NT2/D1 (cell line): ENCODE measurements around the gene VWDE.
"Not testable (repeated sequence)": the region's sequence is repeated elsewhere in the genome, so short reads cannot be mapped to it uniquely, and the experiment has no call there.

Experiments used
- DNase-seq: peaks from one replicate; pipeline ENCODE4 v3.0.0-alpha.2; 2011; ENCODE audit warnings: low read depth, low spot score
- H3K27me3 ChIP-seq: 2 replicates; pipeline ENCODE4 v1.6.0; 2011; ENCODE audit warnings: mild to moderate bottlenecking; ENCODE audit not compliant: insufficient read length, insufficient read depth
- H3K36me3 ChIP-seq: 2 replicates; pipeline ENCODE4 v1.6.1; 2011; ENCODE audit warnings: mild to moderate bottlenecking, low read length, mixed read lengths; ENCODE audit not compliant: insufficient read depth, insufficient read length
- H3K4me1 ChIP-seq: 2 replicates; pipeline ENCODE4 v1.5.1; 2011; ENCODE audit not compliant: insufficient read depth, insufficient read length
- H3K4me3 ChIP-seq: 2 replicates; pipeline ENCODE4 v1.5.1; 2011; ENCODE audit warnings: low read depth; ENCODE audit not compliant: insufficient read length
- H3K9ac ChIP-seq: 2 replicates; pipeline ENCODE4 v1.6.0; 2011; ENCODE audit warnings: low read depth; ENCODE audit not compliant: insufficient read length
- H3K9me3 ChIP-seq: 2 replicates; pipeline ENCODE4 v1.5.1; 2011; ENCODE audit warnings: mild to moderate bottlenecking, low read length; ENCODE audit not compliant: insufficient read depth
- SUZ12 ChIP-seq: IDR thresholded peaks from 2 replicates; pipeline ENCODE4 v1.6.1; 2011; ENCODE audit not compliant: insufficient read length, insufficient read depth; ENCODE audit errors: extremely low read depth
- YY1 ChIP-seq: IDR thresholded peaks from 2 replicates; pipeline ENCODE4 v1.6.1; 2011; ENCODE audit not compliant: insufficient read length, insufficient read depth
- ZNF274 ChIP-seq: IDR thresholded peaks from 2 replicates; pipeline ENCODE4 v1.6.1; 2011; ENCODE audit warnings: mild to moderate bottlenecking, low read depth, low read length

VWDE gene

DNA sequence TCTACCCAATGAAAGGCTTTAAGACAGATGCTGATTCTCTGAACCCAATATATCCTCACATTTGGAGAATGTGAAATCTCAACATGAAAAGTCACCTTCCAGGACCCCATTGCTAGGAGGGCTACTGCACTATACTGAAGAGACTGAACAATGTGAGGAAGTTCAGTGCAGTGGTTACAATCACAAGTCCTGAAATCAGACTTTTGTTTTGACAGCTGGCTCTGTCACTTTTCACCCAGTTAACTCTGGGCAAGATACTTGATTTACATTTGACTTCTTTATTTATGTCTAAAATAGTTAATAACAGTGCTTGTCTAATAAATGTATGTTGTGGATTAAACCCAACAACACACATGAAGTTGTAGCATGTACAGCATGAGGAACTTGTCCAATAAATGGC is 14.8 kb upstream of the VWDE start:
- Histone ChIP-seq H3K4me3 (no peak overlapping the region), H3K27me3 (no peaks in the 10 kb centered on the region), H3K9ac (no peak overlapping the region), H3K9me3 (no peaks in the 10 kb centered on the region), H3K4me1 (no peaks in the 10 kb centered on the region), H3K36me3 (no peaks in the 10 kb centered on the region)
- DNase-seq = no peak
- TF ChIP-seq ZNF274 (no peak), SUZ12 (no peak), YY1 (no peak)

DNA sequence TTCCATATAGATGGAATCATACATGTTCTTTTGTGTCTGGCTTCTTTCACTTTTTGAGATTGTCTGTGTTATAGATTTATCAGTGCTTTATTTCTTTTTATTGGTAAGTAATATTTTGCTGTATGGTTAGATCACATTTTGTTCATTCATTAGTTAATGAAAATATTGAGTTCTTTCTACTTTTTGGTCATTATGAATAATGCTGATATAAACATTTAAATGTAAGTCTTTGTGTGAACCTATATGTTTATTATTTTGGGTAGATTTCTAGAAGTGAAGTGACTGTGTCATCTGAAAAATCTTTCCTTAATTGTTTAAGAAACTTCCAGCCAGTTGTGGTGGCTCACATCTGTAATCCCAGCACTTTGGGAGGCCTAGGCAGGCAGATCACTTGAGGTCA is 11.4 kb upstream of the VWDE start:
- DNase-seq = no peak
- Histone ChIP-seq H3K4me3 (no peak overlapping the region), H3K4me1 (no peaks in the 10 kb centered on the region), H3K9me3 (no peaks in the 10 kb centered on the region), H3K9ac (no peak overlapping the region), H3K27me3 (no peaks in the 10 kb centered on the region), H3K36me3 (no peaks in the 10 kb centered on the region)
- no peak for TF ChIP-seq SUZ12

DNA sequence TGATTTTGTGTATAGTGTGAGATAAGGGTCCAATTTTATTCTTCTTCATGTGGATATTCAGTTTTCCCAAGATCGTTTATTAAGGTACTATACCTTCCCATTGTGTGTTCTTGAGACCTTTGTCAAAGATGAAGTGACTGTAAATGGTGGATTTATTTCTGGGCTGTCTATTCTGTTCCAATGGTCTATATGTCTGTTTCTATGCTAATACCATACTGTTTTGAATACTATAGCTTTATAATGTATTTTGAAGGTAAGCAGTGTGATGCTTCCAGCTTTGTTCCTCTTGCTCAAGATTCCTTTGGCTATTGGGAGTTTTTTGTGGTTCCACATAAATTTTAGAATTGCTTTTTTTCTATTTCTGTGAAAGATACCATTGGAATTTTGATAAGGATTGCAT is 8.7 kb upstream of the VWDE start:
- no peak overlapping the region for H3K9ac ChIP-seq
- no peak for DNase-seq

DNA sequence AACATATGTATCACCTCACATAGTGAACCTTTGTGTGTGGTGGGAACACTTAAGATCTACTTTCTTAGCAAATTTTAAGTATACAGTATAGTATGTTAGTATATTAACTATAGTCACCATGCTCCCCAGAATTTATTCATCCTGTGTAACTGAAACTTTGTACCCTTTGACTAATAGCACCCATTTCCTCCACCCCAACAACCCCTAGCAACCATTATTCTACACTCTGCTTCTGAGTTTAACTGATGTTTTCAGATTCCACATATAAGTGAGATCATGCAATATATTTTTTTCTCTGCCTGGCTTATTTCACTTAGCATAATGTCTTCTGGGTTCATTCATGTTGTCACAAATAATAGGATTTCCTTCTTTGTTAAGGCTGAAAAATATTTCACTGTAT is 6.9 kb upstream of the VWDE start:
- H3K4me3 ChIP-seq = no peak overlapping the region
- no peaks in the 10 kb centered on the region for H3K27me3 ChIP-seq
- H3K9ac ChIP-seq = no peak overlapping the region
- TF ChIP-seq ZNF274 (no peak), SUZ12 (no peak), YY1 (no peak)
- H3K36me3 ChIP-seq = no peaks in the 10 kb centered on the region
- no peak for DNase-seq
- no peaks in the 10 kb centered on the region for H3K4me1 ChIP-seq
- no peaks in the 10 kb centered on the region for H3K9me3 ChIP-seq

More for the DNA sequence above, 8.7 kb upstream of the VWDE start:
- no peaks in the 10 kb centered on the region for H3K27me3 ChIP-seq
- H3K36me3 ChIP-seq = no peaks in the 10 kb centered on the region
- no peaks in the 10 kb centered on the region for H3K9me3 ChIP-seq
- no peak overlapping the region for H3K4me3 ChIP-seq
- no peaks in the 10 kb centered on the region for H3K4me1 ChIP-seq
- TF ChIP-seq YY1 (no peak), SUZ12 (no peak), ZNF274 (no peak)

DNA sequence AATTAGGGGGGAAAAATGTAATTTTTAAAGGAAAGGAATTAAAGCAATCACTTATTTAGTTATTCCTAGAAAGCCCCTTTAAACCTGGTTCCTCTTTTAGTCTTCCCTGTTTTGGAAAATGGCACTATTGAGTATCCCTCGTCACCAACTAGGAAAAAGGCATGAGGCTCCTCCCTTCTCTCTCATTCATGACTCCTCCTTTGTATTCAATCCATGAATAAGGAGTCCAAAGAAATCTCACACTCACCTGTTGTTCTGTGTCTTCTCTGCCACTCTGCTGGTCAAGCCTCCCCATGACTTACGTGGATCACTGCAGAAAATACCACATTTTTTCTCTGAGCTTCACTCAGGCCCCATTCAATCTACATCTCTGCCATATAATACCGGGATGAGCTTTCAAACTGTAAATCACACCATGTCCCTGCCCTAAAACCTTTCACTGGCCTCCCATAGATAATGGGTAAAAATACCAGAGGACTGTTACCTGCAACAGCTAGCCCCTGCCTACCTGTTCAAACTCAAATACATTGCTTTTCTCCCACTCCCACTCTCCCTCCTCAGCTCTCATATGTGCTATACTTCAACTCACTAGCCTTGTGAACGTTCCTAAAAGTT is 5.5 kb upstream of the VWDE start:
- H3K9ac ChIP-seq = no peak overlapping the region
- H3K27me3 ChIP-seq = peaks cover 6% of the 10 kb centered on the region
- no peak for TF ChIP-seq YY1
- H3K4me3 ChIP-seq = no peak overlapping the region
- H3K4me1 ChIP-seq = no peaks in the 10 kb centered on the region
- no peaks in the 10 kb centered on the region for H3K9me3 ChIP-seq
- no peaks in the 10 kb centered on the region for H3K36me3 ChIP-seq
- DNase-seq = no peak

DNA sequence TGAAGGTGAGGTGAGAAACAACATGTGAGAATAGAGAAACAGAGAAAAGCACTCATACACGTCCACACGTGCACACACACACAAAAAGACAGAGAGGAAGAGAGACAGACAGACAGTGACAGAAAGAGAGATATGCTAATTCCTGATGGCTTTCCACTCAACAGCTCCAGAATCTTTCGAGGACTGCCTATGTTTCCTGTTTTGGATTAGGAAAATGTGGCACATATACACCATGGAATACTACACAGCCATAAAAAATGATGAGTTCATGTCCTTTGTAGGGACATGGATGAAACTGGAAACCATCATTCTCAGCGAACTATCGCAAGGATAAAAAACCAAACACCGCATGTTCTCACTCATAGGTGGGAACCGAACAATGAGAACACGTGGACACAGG is 4.0 kb upstream of the VWDE start:
- not testable (repeated sequence) for H3K9ac ChIP-seq, H3K4me1 ChIP-seq, H3K4me3 ChIP-seq, DNase-seq, H3K36me3 ChIP-seq, H3K9me3 ChIP-seq
- H3K27me3 ChIP-seq = peaks cover 11% of the 10 kb centered on the region

DNA sequence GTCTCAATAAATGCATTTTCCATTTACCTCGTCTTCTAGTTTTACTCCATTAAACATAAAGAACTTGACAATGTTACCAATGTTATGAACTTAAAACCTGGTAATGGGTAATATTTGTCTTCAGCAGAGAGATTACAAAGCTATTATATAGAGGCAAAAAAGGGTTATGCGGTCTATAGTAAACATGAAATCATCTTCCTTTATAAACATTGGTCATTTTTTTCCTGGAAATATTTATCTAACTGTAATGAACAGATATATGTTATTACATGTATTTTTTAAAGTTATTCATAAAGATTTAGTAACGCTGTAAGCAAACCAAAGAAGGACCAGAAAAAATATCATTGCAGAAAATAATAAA is 1.3 kb downstream of the VWDE start:
- TF ChIP-seq ZNF274 (no peak), SUZ12 (no peak), YY1 (no peak)
- Histone ChIP-seq H3K27me3 (peaks cover 11% of the 10 kb centered on the region), H3K9me3 (peaks cover 13% of the 10 kb centered on the region), H3K4me1 (no peaks in the 10 kb centered on the region), H3K36me3 (no peaks in the 10 kb centered on the region), H3K4me3 (no peak overlapping the region), H3K9ac (no peak overlapping the region)
- no peak for DNase-seq

DNA sequence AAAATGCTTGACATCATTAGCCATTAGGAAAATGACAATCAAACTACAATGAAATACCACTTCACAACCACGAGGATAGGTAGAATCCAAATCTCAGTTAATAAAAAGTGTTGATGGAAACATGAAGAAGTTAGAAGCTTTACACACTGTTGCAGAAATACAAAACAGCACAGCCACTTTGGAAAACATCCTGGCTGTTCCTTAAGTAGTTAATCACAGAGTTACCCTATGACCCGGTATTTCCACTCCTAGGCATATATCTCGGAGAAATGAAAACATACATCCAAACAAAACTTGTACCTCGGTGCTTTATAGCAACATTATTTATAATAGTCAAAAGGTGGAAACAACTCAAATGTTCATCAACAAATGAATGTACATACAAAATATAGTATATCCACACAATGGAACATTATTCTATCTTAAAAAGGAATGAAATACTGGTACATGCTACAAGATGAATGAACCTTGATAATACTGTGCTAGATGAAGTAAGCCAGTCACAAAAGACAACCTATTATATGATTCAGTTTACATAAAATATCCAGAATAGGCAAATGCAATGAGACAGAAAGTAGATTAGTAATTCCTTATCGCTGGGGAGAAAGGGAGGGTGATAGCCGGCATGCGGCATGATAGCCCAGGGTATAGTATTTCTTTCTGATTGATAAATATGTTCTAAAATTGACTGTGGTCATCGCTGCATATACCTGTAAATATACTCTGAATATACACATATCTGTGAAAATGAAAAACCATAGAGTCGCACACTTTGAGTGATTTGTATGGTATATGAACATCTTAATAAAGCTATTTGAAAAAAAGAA is 1.9 kb downstream of the VWDE start:
- Histone ChIP-seq H3K27me3 (peaks cover 11% of the 10 kb centered on the region), H3K9ac (no peak overlapping the region), H3K36me3 (no peaks in the 10 kb centered on the region), H3K9me3 (peaks cover 13% of the 10 kb centered on the region), H3K4me3 (no peak overlapping the region), H3K4me1 (no peaks in the 10 kb centered on the region)
- TF ChIP-seq SUZ12 (no peak), YY1 (no peak), ZNF274 (no peak)
- DNase-seq = no peak
